OCI-LY1 (cell line): ENCODE results near the gene CREB5.

Source experiments
- H2AFZ ChIP-seq: fragments of 200-600 bp; sonication (generic), shearing (Covaris generic); 2 replicates; pipeline ENCODE4 v1.6.0; 2014; ENCODE audit warnings: antibody characterized with exemption, mild to moderate bottlenecking, low read length
- H3F3A ChIP-seq: fragments of 200-600 bp; sonication (generic), shearing (Covaris generic); 2 replicates; pipeline ENCODE4 v1.6.0; 2014; ENCODE audit warnings: mild to moderate bottlenecking, antibody characterized with exemption, low read length, moderate library complexity; ENCODE audit not compliant: insufficient read depth
- H3K27ac ChIP-seq: fragments of 200-600 bp; sonication (generic); 2 replicates; pipeline ENCODE4 v1.5.1; 2014; ENCODE audit warnings: low read length, mixed run types, mild to moderate bottlenecking, low read depth; ENCODE audit not compliant: poor library complexity, severe bottlenecking
- H3K27me3 ChIP-seq: fragments of 200-600 bp; sonication (generic); 2 replicates; pipeline ENCODE4 v1.6.0; 2014; ENCODE audit warnings: antibody characterized with exemption, mild to moderate bottlenecking, low read length, moderate library complexity; ENCODE audit not compliant: insufficient read depth
- H3K36me3 ChIP-seq: fragments of 200-600 bp; sonication (generic); 2 replicates; pipeline ENCODE4 v1.6.1; 2014; ENCODE audit warnings: mild to moderate bottlenecking, antibody characterized with exemption, low read length, moderate library complexity, mixed read lengths; ENCODE audit not compliant: insufficient read depth
- H3K4me1 ChIP-seq: fragments of 200-600 bp; sonication (generic); 2 replicates; pipeline ENCODE4 v1.5.1; 2014; ENCODE audit warnings: mild to moderate bottlenecking, low read length, moderate library complexity; ENCODE audit not compliant: insufficient read depth, severe bottlenecking
- H3K4me2 ChIP-seq: fragments of 200-600 bp; sonication (generic), shearing (Covaris generic); 2 replicates; pipeline ENCODE4 v1.6.1; 2014; ENCODE audit warnings: low read length
- H3K4me3 ChIP-seq: fragments of 200-600 bp; sonication (generic); 2 replicates; pipeline ENCODE4 v1.5.1; 2014; ENCODE audit warnings: low read length, low read depth, mild to moderate bottlenecking, mixed read lengths; ENCODE audit not compliant: poor library complexity, severe bottlenecking
- H3K79me2 ChIP-seq: fragments of 200-600 bp; shearing (Covaris generic); 2 replicates; pipeline ENCODE4 v1.6.1; 2016; ENCODE audit warnings: mixed run types, low read length, mixed read lengths; ENCODE audit not compliant: insufficient read depth
- H3K9ac ChIP-seq: fragments of 200-600 bp; sonication (generic), shearing (Covaris generic); 2 replicates; pipeline ENCODE4 v1.6.1; 2014; ENCODE audit warnings: mild to moderate bottlenecking, low read length, mixed read lengths
- H3K9me2 ChIP-seq: fragments of 200-600 bp; sonication (generic), shearing (Covaris generic); 2 replicates; pipeline ENCODE4 v1.6.1; 2014; ENCODE audit warnings: low read depth, mild to moderate bottlenecking, low read length, mixed read lengths
- H3K9me3 ChIP-seq: fragments of 200-600 bp; shearing (Covaris generic); 2 replicates; pipeline ENCODE4 v1.6.1; 2014; ENCODE audit warnings: low read length, mixed read lengths
- H4K20me1 ChIP-seq: fragments of 200-600 bp; sonication (generic), shearing (Covaris generic); 2 replicates; pipeline ENCODE4 v1.6.0; 2016; ENCODE audit warnings: mild to moderate bottlenecking, low read length; ENCODE audit not compliant: insufficient read depth
- EZH2 ChIP-seq: fragments of 200-600 bp; sonication (generic), shearing (Covaris generic); IDR thresholded peaks from 2 replicates; pipeline ENCODE4 v1.8.0; 2017; ENCODE audit warnings: borderline replicate concordance, mixed run types, mild to moderate bottlenecking, antibody characterized with exemption, low read length, moderate library complexity, mixed read lengths
- TF ChIP-seq, protein P1 (sequence below): fragments of 200-600 bp; sonication (generic), shearing (Covaris generic); IDR thresholded peaks from 2 replicates; pipeline ENCODE4 v1.5.1; 2017; ENCODE audit warnings: mild to moderate bottlenecking, antibody characterized with exemption, low read length, moderate library complexity, mixed read lengths

The CREB5 gene

DNA sequence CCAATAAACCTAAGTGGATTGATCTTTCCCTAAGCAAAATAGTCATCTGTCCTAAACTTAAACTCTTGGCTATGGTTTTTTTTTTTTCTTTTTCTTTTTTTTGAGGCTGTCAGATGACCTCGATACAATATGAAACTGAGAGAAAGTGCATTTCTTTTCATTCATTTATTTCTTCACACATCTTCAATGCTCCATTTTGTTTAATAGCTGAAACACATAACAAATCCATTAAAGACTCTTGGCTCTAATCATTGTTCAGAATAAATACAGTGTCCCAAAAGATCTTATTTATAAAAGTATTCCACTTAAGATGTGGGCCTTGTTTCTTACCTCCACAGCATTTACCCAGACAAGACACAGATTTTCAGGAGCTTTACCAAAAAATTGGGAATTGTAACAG lies 350.3 kb downstream of the CREB5 start:
- no peaks in the 10 kb centered on the region for H3K9me2 ChIP-seq
- H3F3A ChIP-seq = no peaks in the 10 kb centered on the region
- H2AFZ ChIP-seq = no peak overlapping the region
- H3K27me3 ChIP-seq = no peaks in the 10 kb centered on the region
- no peak overlapping the region for H3K9ac ChIP-seq
- H3K9me3 ChIP-seq = no peaks in the 10 kb centered on the region
- TF ChIP-seq, protein P1, sequence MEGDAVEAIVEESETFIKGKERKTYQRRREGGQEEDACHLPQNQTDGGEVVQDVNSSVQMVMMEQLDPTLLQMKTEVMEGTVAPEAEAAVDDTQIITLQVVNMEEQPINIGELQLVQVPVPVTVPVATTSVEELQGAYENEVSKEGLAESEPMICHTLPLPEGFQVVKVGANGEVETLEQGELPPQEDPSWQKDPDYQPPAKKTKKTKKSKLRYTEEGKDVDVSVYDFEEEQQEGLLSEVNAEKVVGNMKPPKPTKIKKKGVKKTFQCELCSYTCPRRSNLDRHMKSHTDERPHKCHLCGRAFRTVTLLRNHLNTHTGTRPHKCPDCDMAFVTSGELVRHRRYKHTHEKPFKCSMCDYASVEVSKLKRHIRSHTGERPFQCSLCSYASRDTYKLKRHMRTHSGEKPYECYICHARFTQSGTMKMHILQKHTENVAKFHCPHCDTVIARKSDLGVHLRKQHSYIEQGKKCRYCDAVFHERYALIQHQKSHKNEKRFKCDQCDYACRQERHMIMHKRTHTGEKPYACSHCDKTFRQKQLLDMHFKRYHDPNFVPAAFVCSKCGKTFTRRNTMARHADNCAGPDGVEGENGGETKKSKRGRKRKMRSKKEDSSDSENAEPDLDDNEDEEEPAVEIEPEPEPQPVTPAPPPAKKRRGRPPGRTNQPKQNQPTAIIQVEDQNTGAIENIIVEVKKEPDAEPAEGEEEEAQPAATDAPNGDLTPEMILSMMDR = no peak
- no peak for TF ChIP-seq EZH2
- no peaks in the 10 kb centered on the region for H3K4me1 ChIP-seq
- H3K27ac ChIP-seq = no peak overlapping the region
- H3K4me3 ChIP-seq = no peak overlapping the region
- no peaks in the 10 kb centered on the region for H3K79me2 ChIP-seq
- peaks cover 6% of the 10 kb centered on the region; the same call in 1 of the 2 replicates for H3K36me3 ChIP-seq
- H4K20me1 ChIP-seq = no peaks in the 10 kb centered on the region
- no peak overlapping the region for H3K4me2 ChIP-seq

DNA sequence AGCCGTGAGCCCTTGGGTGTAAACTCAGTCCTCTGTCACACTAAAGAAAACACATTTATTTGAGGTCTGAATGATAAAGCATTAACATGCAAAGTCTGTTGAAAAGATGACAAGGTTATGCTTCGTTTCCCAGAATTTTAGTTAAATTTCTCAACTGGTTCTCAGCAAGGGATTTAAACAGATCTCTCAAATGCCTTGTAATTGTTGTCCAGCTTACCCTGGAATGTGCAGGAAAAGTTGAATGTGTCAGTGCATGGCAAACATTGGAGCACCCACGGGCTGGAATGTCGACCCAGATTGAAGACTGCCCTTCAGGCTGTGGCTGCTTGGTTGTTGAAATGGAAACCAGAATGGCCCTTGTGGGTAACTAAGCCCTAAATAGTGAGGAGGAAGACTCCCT lies 354.0 kb downstream of the CREB5 start:
- H3K9me3 ChIP-seq = no peaks in the 10 kb centered on the region
- H4K20me1 ChIP-seq = no peaks in the 10 kb centered on the region
- H3K27me3 ChIP-seq = no peaks in the 10 kb centered on the region
- H3K79me2 ChIP-seq = no peaks in the 10 kb centered on the region
- TF ChIP-seq, protein P1 = no peak
- TF ChIP-seq EZH2 = no peak
- H2AFZ ChIP-seq = no peak overlapping the region
- H3F3A ChIP-seq = no peaks in the 10 kb centered on the region
- no peak overlapping the region for H3K4me2 ChIP-seq
- no peaks in the 10 kb centered on the region for H3K4me1 ChIP-seq
- no peak overlapping the region for H3K4me3 ChIP-seq
- no peak overlapping the region for H3K9ac ChIP-seq
- H3K27ac ChIP-seq = no peak overlapping the region
- no peaks in the 10 kb centered on the region for H3K36me3 ChIP-seq
- no peaks in the 10 kb centered on the region for H3K9me2 ChIP-seq

DNA sequence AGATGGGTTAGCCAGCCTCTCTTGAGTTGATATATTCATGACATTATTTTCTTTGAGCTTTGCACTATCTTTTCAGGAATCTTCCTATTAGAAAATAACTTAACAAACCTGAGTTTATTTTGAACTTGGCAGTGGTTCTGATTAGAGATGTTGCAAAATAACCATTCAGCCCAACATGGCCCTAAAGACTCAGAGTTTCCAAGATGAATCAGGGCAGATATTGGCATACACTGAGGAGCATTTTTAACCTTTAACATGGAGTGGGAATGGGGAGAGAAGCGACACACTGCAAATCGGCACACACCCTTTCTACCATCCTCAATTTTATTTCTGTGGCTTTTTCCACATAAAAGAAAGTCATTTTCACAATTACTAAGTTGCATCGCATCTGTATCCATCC lies 355.0 kb downstream of the CREB5 start:
- Histone ChIP-seq H2AFZ (no peak overlapping the region), H3K4me3 (no peak overlapping the region), H3K36me3 (no peaks in the 10 kb centered on the region), H3K9me3 (no peaks in the 10 kb centered on the region), H3K4me1 (no peaks in the 10 kb centered on the region), H4K20me1 (no peaks in the 10 kb centered on the region), H3K4me2 (no peak overlapping the region), H3K79me2 (no peaks in the 10 kb centered on the region), H3K27me3 (no peaks in the 10 kb centered on the region), H3K9me2 (no peaks in the 10 kb centered on the region), H3F3A (no peaks in the 10 kb centered on the region), H3K27ac (no peak overlapping the region), H3K9ac (no peak overlapping the region)
- TF ChIP-seq, protein P1 = no peak
- no peak for TF ChIP-seq EZH2
